IMR-90 (cell line): ENCODE data around the gene GRAP. TPM values are rescaled to one million over a fixed set of nuclear protein-coding genes. Genes with fewer than 3 reads are reported as not detected.

Experiments used
- ATAC-seq: fragments of 200-7000 bp; cut with Tn5 transposase; 2 replicates; pipeline ENCODE4 v1.9.1; 2020; ENCODE audit warnings: low read depth, mild to moderate bottlenecking, moderate library complexity
- BruUV-seq: library from RNA; stranded (reverse); fragments of 400-500 nt; replicated peaks from 2 replicates; lab custom pipeline; 2021; lab: Mats Ljungman, UMichigan
- CTCF ChIA-PET: fragments of 300-600 bp; formaldehyde crosslinking; extraction: SDS; loops from one replicate; lab custom pipeline; 2021; ENCODE audit warnings: antibody characterized with exemption; lab: Yijun Ruan, JAX
- POLR2A ChIA-PET: fragments of 300-600 bp; sonication (Branson Sonifier 250); formaldehyde crosslinking; loops from one replicate; lab custom pipeline; 2022; ENCODE audit warnings: antibody characterized with exemption; ENCODE audit not compliant: unreplicated experiment; lab: Charles Lee
- DNase-seq: peaks from one replicate; pipeline ENCODE4 v3.0.0; 2013
- H2AFZ ChIP-seq: replicated peaks from 2 replicates; pipeline ENCODE3; 2013; ENCODE audit warnings: low read length, mild to moderate bottlenecking; ENCODE audit not compliant: poor library complexity
- H2AK5ac ChIP-seq: 2 replicates; pipeline ENCODE4 v1.6.1; 2013; ENCODE audit warnings: low read depth, low read length, inconsistent platforms
- H2AK9ac ChIP-seq: replicated peaks from 2 replicates; pipeline ENCODE3; 2013; ENCODE audit warnings: mild to moderate bottlenecking, low read depth, low read length, moderate library complexity; ENCODE audit not compliant: poor library complexity
- H2BK120ac ChIP-seq: 2 replicates; pipeline ENCODE4 v1.6.1; 2013; ENCODE audit warnings: low read depth, low read length, inconsistent platforms
- H2BK15ac ChIP-seq: 3 replicates; pipeline ENCODE4 v1.6.1; 2013; ENCODE audit warnings: low read depth, low read length, inconsistent platforms
- H2BK20ac ChIP-seq: 2 replicates; pipeline ENCODE4 v1.6.1; 2013; ENCODE audit warnings: low read depth, mild to moderate bottlenecking, inconsistent platforms, low read length, moderate library complexity
- H2BK5ac ChIP-seq: 2 replicates; pipeline ENCODE4 v1.6.1; 2013; ENCODE audit warnings: mild to moderate bottlenecking, low read depth, low read length, inconsistent platforms; ENCODE audit not compliant: poor library complexity, severe bottlenecking
- H3K14ac ChIP-seq: replicated peaks from 2 replicates; pipeline ENCODE4 v1.6.1; 2013; ENCODE audit warnings: low read depth, low read length, inconsistent platforms
- H3K18ac ChIP-seq: 2 replicates; pipeline ENCODE4 v1.6.1; 2013; ENCODE audit warnings: low read depth, low read length, control low read depth
- H3K23ac ChIP-seq: 2 replicates; pipeline ENCODE4 v1.6.1; 2013; ENCODE audit warnings: low read depth, low read length, inconsistent platforms
- H3K27ac ChIP-seq: 2 replicates; pipeline ENCODE4 v1.5.1; 2013; ENCODE audit warnings: mild to moderate bottlenecking, control low read depth, low read length; ENCODE audit not compliant: insufficient read depth
- H3K27me3 ChIP-seq: 2 replicates; pipeline ENCODE4 v1.6.1; 2013; ENCODE audit warnings: low read length; ENCODE audit not compliant: control insufficient read depth, insufficient read depth
- H3K36me3 ChIP-seq: 2 replicates; pipeline ENCODE4 v1.6.1; 2013; ENCODE audit warnings: low read length, mixed read lengths; ENCODE audit not compliant: control insufficient read depth, insufficient read depth
- H3K4ac ChIP-seq: 2 replicates; pipeline ENCODE4 v1.6.1; 2013; ENCODE audit warnings: low read depth, low read length, inconsistent platforms
- H3K4me1 ChIP-seq: 2 replicates; pipeline ENCODE4 v1.6.1; 2013; ENCODE audit warnings: low read length, mixed read lengths; ENCODE audit not compliant: control insufficient read depth, insufficient read depth
- H3K4me2 ChIP-seq: 2 replicates; pipeline ENCODE4 v1.6.1; 2013; ENCODE audit warnings: low read depth, mild to moderate bottlenecking, control low read depth, low read length, moderate library complexity
- H3K4me3 ChIP-seq: 2 replicates; pipeline ENCODE4 v1.5.1; 2013; ENCODE audit warnings: low read depth, mild to moderate bottlenecking, control low read depth, low read length, moderate library complexity; ENCODE audit not compliant: insufficient read depth
- H3K56ac ChIP-seq: 2 replicates; pipeline ENCODE4 v1.6.1; 2013; ENCODE audit warnings: low read length, inconsistent platforms; ENCODE audit not compliant: insufficient read depth; ENCODE audit errors: extremely low read depth
- H3K79me1 ChIP-seq, 2 experiments: 2 replicates each; pipeline ENCODE4 v1.6.1; 2013; ENCODE audit warnings: low read length in 2 of 2, inconsistent platforms in 1 of 2, low read depth in 1 of 2
- H3K9ac ChIP-seq: 2 replicates; pipeline ENCODE4 v1.6.1; 2013; ENCODE audit warnings: low read depth, low read length, control low read depth
- H3K9me1 ChIP-seq: 2 replicates; pipeline ENCODE4 v1.6.1; 2013; ENCODE audit warnings: low read length, inconsistent platforms; ENCODE audit not compliant: insufficient read depth
- H3K9me3 ChIP-seq: 2 replicates; pipeline ENCODE4 v1.6.1; 2013; ENCODE audit warnings: low read length; ENCODE audit not compliant: control insufficient read depth, insufficient read depth
- H4K20me1 ChIP-seq: 2 replicates; pipeline ENCODE4 v1.6.1; 2013; ENCODE audit warnings: low read length, inconsistent platforms; ENCODE audit not compliant: insufficient read depth
- H4K5ac ChIP-seq: 2 replicates; pipeline ENCODE4 v1.6.1; 2013; ENCODE audit warnings: mild to moderate bottlenecking, low read depth, low read length, control low read depth
- H4K8ac ChIP-seq, 2 experiments: 2 replicates each; pipeline ENCODE4 v1.6.1; 2013; ENCODE audit warnings: low read depth in 2 of 2, low read length in 2 of 2, control low read depth in 1 of 2, inconsistent platforms in 1 of 2
- H4K91ac ChIP-seq: 2 replicates; pipeline ENCODE4 v1.6.1; 2013; ENCODE audit warnings: low read depth, low read length, inconsistent platforms; ENCODE audit not compliant: insufficient read depth
- BHLHE40 ChIP-seq: fragments of 150-350 bp; IDR thresholded peaks from 2 replicates; pipeline ENCODE4 v1.6.1; 2016; ENCODE audit warnings: mild to moderate bottlenecking, low read depth, low read length
- CEBPB ChIP-seq: IDR thresholded peaks from 2 replicates; pipeline ENCODE4 v1.6.1; 2012; ENCODE audit warnings: low read depth, low read length, improper control_type of control experiment
- CHD1 ChIP-seq: IDR thresholded peaks from 2 replicates; pipeline ENCODE4 v1.6.1; 2012; ENCODE audit warnings: low read depth, low read length, improper control_type of control experiment
- CTCF ChIP-seq: conservative IDR thresholded peaks from 2 replicates; pipeline ENCODE4 v1.5.1; 2012; ENCODE audit warnings: mild to moderate bottlenecking, low read depth, low read length, improper control_type of control experiment
- ELK1 ChIP-seq: fragments of 150-350 bp; IDR thresholded peaks from 2 replicates; pipeline ENCODE4 v1.6.1; 2016; ENCODE audit warnings: low read depth, mild to moderate bottlenecking, low read length, moderate library complexity, borderline replicate concordance
- FOS ChIP-seq: fragments of 150-350 bp; IDR thresholded peaks from 2 replicates; pipeline ENCODE4 v1.6.1; 2016; ENCODE audit warnings: low read depth, low read length
- MAFK ChIP-seq: IDR thresholded peaks from 2 replicates; pipeline ENCODE4 v1.6.1; 2012; ENCODE audit warnings: low read depth, low read length, improper control_type of control experiment
- MAZ ChIP-seq: IDR thresholded peaks from 2 replicates; pipeline ENCODE4 v1.6.1; 2012; ENCODE audit warnings: low read depth, mild to moderate bottlenecking, low read length, improper control_type of control experiment, moderate library complexity, borderline replicate concordance
- MXI1 ChIP-seq: IDR thresholded peaks from 2 replicates; pipeline ENCODE4 v1.6.1; 2012; ENCODE audit warnings: low read depth, mild to moderate bottlenecking, low read length, moderate library complexity, borderline replicate concordance
- NFE2L2 ChIP-seq: fragments of 150-350 bp; IDR thresholded peaks from 2 replicates; pipeline ENCODE4 v1.6.1; 2016; ENCODE audit warnings: low read depth, mild to moderate bottlenecking, low read length
- POLR2A ChIP-seq: IDR thresholded peaks from 2 replicates; pipeline ENCODE4 v1.6.1; 2012; ENCODE audit warnings: mild to moderate bottlenecking, low read depth, low read length
- RAD21 ChIP-seq: IDR thresholded peaks from 2 replicates; pipeline ENCODE4 v1.6.1; 2012; ENCODE audit warnings: low read length, improper control_type of control experiment
- RCOR1 ChIP-seq: IDR thresholded peaks from 2 replicates; pipeline ENCODE4 v1.6.1; 2012; ENCODE audit warnings: mild to moderate bottlenecking, low read length, improper control_type of control experiment; ENCODE audit not compliant: insufficient replicate concordance
- RFX5 ChIP-seq: IDR thresholded peaks from 2 replicates; pipeline ENCODE4 v1.8.0; 2012; ENCODE audit warnings: low read depth, mild to moderate bottlenecking, low read length, moderate library complexity
- SMC3 ChIP-seq: fragments of 150-350 bp; IDR thresholded peaks from 2 replicates; pipeline ENCODE4 v1.6.1; 2016; ENCODE audit warnings: low read depth, mild to moderate bottlenecking, antibody characterized with exemption, low read length, moderate library complexity
- USF2 ChIP-seq: fragments of 150-350 bp; IDR thresholded peaks from 2 replicates; pipeline ENCODE4 v1.6.1; 2017; ENCODE audit warnings: mild to moderate bottlenecking, antibody characterized with exemption, low read length, low read depth
- WGBS, 2 experiments: methylation state at CpG; one replicate each; pipeline versions ENCODE4 v1.1.5 to v1.1.7; 2013; ENCODE audit warnings: missing lambda C conversion rate in 2 of 2; ENCODE audit not compliant: insufficient read length in 1 of 2; ENCODE audit errors: extremely low coverage in 2 of 2; 5-methylcytosine and 5-hydroxymethylcytosine counted together
- dilution Hi-C: fragments of 300-500 bp; cut with HindIII; formaldehyde crosslinking; loops from one replicate; pipeline ENCODE4 v1.14.3; 2018; ENCODE audit warnings: low sequenced_read_pairs; ENCODE audit not compliant: unreplicated experiment
- in situ Hi-C: fragments of 300-500 bp; cut with MboI; formaldehyde crosslinking; loops from 3 replicates; pipeline ENCODE4 v1.14.3; 2019; ENCODE audit warnings: low sequenced_read_pairs, inconsistent platforms, mixed read lengths
- intact Hi-C: fragments of 100-400 bp; cut with micrococcal nuclease; formaldehyde crosslinking; loops from 2 replicates; pipeline ENCODE4 v1.10.0; 2022
- polyA plus RNA-seq, 3 experiments: library from polyadenylated mRNA; depleted of rRNA; stranded (reverse); fragments of >200 nt; gene quantifications; 2 replicates each; pipeline ENCODE4 v1.2.3, GENCODE V29; 2012; ENCODE audit warnings: low replicate concordance in 1 of 3
- total RNA-seq: library from RNA; depleted of rRNA; stranded (reverse); fragments of >200 nt; gene quantifications from 2 replicates; pipeline ENCODE4 v1.2.3, GENCODE V29; 2012

Gene GRAP
- total and polyA plus RNA-seq, 2 of the 4 experiments (the other 2 are of a cell fraction) = under 0.01 to 0.14 TPM

GRCh38 chr17:18975597-18975996 is 71.2 kb downstream of the GRAP start:
- intact Hi-C loops = no loop called here
- TF ChIP-seq SMC3 (no peak), MAFK (no peak), RCOR1 (no peak), RFX5 (no peak), USF2 (no peak), MXI1 (no peak), CTCF (no peak), CEBPB (no peak), ELK1 (no peak), RAD21 (no peak), FOS (no peak), CHD1 (no peak), POLR2A (no peak), MAZ (no peak), NFE2L2 (no peak), BHLHE40 (no peak)
- CTCF ChIA-PET = no interaction called here

More at GRCh38 chr17:18975597-18975996, 71.2 kb downstream of the GRAP start:
- Histone ChIP-seq H2AK5ac (no peak overlapping the region), H3K18ac (no peak overlapping the region), H3K4me1 (no peaks in the 10 kb centered on the region), H3K27me3 (no peaks in the 10 kb centered on the region), H4K5ac (no peak overlapping the region), H3K4me3 (no peak overlapping the region), H2BK120ac (no peak overlapping the region), H3K27ac (no peak overlapping the region), H3K9ac (no peak overlapping the region), H3K14ac (no peak overlapping the region), H2BK5ac (no peak overlapping the region), H2BK15ac (no peak overlapping the region), H4K20me1 (no peaks in the 10 kb centered on the region), H3K9me1 (peaks cover 9% of the 10 kb centered on the region), H3K36me3 (peaks cover 50% of the 10 kb centered on the region), H3K23ac (no peak overlapping the region), H3K79me1 (peaks cover 16 to 31% of the 10 kb centered on the region in 2 experiments), H3K56ac (no peak overlapping the region), H2BK20ac (no peak overlapping the region), H2AK9ac (no peak overlapping the region), H3K4me2 (no peak overlapping the region), H3K4ac (no peak overlapping the region), H4K8ac (no peak overlapping the region), H2AFZ (no peak overlapping the region), H3K9me3 (no peaks in the 10 kb centered on the region), H4K91ac (no peak overlapping the region)
- in situ Hi-C loops (no loop called here), dilution Hi-C loops (no loop called here)
- POLR2A ChIA-PET = interaction anchor here (0.7 kb wide), 1 partner anchor 26 kb away, joined by 3 read pairs; no protein-coding TSS in a partner anchor
- WGBS, 2 experiments = 93% methylated on average over 7 of the region's 13 CpGs; no CpG with 5 or more reads in 1 of the 2 experiments
- DNase-seq (no peak), ATAC-seq (no peak)
- BruUV-seq = no TSS peak
